NCI-H82 treated with DMSO at 0.1 percent for 48 hours (cell line): ENCODE results near the gene BICC1.

ENCODE experiments used
- DNase-seq: peaks from one replicate; lab custom pipeline; 2025; ENCODE audit not compliant: unreplicated experiment; lab: John Stamatoyannopoulos, UW

Gene BICC1

DNA sequence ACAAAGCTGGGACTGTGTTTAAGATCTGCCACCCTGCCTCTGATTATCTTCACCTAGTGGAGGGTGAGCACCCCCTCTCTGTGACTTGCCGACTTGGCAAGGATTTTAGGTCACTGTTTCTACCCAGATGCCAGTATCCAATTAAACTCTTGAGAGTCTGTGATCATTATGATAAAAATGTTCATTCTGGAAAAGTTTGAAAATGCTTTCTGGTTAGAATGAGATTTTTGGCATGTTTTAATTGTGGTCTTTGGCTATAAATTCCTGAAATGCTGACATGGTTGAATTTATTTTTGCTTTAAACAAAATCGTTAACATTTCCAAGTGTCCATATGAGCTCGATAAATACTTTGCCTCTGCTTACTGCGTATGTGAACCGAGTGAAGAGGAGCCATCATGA is 221.4 kb downstream of the BICC1 start:
- no peak for DNase-seq

- DNase-seq = no peak
Measured at GRCh38 chr10:58734664-58735063, 222.0 kb downstream of the BICC1 start.

GRCh38 chr10:58735087-58735486 is 222.4 kb downstream of the BICC1 start:
- no peak for DNase-seq

GRCh38 chr10:58740620-58741369 is 228.1 kb downstream of the BICC1 start:
- no peak for DNase-seq

GRCh38 chr10:58741673-58742072 is 229.0 kb downstream of the BICC1 start:
- no peak for DNase-seq

DNA sequence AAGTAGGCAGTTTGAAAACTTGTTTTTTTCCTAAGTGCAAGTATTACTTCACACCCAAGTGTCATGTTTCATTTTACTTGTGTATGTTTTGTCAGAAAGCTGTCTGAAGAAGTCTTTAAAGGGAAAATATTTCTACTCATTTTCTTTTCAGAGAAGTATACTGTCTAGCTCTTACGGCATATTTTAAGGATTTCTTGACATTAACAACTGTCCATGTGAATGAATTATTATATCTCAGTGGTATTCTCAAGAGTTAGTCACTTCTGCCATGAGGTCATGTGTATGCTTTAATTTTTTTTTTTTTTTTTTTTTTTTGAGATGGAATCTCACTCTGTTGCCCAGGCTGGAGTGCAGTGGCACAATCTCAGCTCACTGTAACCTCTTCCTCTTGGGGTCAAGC is 229.5 kb downstream of the BICC1 start:
- no peak for DNase-seq

- DNase-seq = no peak
Measured at GRCh38 chr10:58743466-58744115, 230.9 kb downstream of the BICC1 start.

DNA sequence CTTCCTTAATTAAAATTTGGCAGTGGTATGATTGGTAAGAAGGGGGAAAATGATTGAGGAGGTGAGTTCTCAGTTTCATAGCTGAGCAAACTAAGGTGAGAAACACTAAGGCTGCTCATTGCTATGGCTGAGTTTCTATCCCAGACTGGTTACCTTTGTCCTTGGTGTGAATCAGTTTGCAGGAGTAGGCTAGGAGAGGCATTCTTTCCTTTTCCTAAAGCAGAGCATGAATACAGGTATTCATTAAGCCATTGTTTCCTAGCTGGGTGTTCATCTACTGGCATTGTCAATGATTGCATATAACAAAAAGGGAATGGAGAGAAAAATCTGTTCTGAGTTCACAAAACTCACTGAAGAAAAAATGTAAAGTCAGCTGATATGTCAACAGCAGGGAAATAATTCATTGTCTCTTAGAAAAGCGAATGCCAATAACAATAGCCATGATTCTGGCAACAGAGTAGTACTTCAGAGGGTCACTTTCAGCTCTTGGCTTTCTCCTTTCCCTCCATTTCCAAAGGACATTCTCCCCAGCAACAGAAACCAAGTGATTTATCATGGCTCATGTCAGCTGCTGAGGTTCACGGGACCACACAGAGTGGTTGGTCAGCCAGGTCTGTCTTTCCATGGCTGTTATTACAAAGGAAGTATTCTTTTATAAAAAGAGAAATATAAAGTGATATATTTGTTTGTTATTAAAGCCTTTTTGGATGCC is 234.0 kb downstream of the BICC1 start:
- DNase-seq = no peak

- no peak for DNase-seq
Measured at GRCh38 chr10:58747687-58748086, 235.0 kb downstream of the BICC1 start.

DNA sequence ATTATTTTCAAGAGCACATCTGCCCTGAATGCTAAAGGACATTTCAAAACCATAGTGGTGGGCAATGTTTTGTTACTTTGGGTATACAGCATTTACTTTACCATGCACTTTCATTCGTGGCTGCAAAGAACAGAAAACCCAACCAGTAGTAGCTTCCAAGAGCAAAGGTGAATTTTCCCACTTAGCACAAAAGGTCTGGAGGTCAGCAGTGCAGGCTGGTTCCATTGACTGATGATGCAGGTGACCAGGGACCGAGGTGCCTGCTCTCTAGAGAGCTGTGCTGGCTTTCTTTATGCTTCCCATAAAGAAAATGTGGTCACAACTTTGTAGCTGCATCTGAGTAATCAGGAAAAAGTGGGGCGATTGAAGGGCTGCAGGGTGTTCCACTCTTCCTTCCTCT is 240.0 kb downstream of the BICC1 start:
- no peak for DNase-seq

GRCh38 chr10:58753425-58753824 is 240.8 kb downstream of the BICC1 start:
- no peak for DNase-seq

DNA sequence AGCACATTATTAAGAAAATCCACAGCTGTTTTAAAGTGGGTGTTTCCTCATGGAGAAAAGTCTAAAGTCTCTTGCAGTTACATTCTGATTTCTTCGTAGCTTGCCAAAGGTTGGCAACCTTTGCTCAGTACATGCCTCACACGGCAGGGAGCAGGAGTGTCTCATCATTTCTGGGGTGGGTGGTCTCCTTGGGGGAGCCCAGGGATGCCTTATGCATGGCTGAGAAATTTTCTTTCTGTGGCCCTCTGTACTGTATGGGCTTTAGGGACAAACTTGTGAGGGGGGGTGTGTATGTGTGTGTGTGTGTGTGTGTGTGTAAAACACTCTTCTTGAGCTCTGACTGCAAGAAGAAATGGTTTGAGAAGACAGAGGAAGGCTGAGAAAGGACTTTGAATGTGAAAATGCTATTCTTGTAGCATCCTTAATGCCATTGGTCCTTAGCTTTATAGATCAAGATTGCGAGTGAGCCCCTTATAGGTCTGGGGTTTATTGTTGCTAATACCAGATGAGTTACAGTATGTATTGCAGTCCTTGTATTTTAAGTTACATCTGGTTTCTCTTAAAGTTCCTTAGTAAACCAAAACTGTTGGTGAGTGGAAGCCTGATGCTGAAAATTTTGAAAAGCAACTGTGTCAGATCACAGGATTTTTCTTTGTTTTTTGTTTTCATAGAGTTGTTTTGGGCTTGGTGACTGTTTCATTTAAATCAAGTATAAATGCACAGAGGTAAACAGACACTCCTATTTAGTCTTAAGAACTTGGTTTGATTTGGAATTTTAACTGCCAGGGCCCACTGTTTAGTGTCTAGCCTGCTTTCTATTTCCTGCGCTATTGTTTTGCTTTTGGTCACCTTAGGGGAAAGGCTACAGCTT is 242.0 kb downstream of the BICC1 start:
- DNase-seq = no peak

- no peak for DNase-seq
Measured at GRCh38 chr10:58755340-58755610, 242.6 kb downstream of the BICC1 start.

- DNase-seq = no peak
Measured at GRCh38 chr10:58755677-58756076, 243.0 kb downstream of the BICC1 start.

- DNase-seq = no peak
Measured at GRCh38 chr10:58756130-58756719, 243.6 kb downstream of the BICC1 start.

GRCh38 chr10:58757352-58758065 is 244.8 kb downstream of the BICC1 start:
- no peak for DNase-seq

DNA sequence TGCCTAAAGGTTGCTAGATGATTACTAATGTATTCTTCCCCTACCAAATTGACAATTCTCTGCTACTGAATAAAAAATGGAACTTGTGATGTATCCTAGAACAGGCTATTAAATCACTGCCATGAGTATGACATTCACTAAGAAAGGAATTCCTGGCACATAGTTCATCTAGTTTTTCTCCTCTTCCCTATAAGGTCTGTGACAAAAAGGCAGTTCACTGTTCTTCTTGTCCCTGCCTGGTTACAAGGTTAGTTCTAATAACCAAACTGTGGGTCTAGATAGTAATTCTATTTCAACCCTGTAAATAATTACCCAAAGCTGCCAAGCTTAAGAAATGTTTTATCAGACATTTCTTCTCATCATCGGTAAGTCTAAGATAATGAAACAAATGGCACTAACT is 245.6 kb downstream of the BICC1 start:
- DNase-seq = no peak

DNA sequence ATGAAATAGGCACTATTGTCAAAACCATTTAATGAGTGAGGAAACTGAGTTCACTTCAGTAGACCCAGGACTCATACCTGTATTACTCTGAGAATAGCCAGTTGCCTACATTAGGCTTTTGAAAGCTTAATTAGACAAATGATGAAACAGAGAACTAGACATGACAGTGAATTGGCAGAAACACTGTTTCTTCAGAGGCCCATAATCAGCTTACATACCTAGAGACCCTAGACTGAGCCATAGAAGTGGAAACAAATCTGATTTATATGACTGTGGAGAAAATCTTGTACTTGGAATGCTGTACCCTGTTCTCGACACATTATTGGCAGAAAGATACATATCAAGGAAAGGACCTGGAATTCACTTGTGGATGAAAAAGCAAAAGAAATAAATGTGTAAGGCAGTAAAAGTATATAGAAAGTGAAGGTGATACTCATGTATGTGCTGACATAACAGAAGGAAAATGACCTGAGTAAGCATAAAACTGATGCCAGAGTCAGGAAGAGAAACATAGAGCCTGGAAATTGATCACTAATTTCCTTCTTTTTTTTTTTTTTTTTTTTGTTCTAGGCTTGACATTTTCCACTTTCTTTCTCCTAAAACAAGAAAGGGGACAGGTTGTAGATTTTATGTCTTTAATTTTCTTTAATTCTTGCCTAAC is 251.5 kb downstream of the BICC1 start:
- no peak for DNase-seq

- DNase-seq = no peak
Measured at GRCh38 chr10:58765910-58766309, 253.2 kb downstream of the BICC1 start.

GRCh38 chr10:58767652-58768051 is 255.0 kb downstream of the BICC1 start:
- DNase-seq = no peak
